Adrenal gland (tissue), 5 donors: ENCODE measurements around the gene ZSWIM6.

Source experiments
- POLR2A ChIP-seq, 2 donors: fragments of 450-650 bp; IDR thresholded peaks; one replicate each; pipeline ENCODE4 v1.6.1; 2017; ENCODE audit warnings: antibody characterized with exemption in 2 of 2, mild to moderate bottlenecking in 2 of 2, moderate library complexity in 1 of 2
- TF ChIP-seq, protein P1 (sequence below), 6 experiments: fragments of 450-650 bp in 4 of 6; fragments of 200-600 bp in 2 of 6; sonication (generic) in 1 of 6; IDR thresholded peaks; 1 replicate in 5 of 6; 2 replicates in 1 of 6; pipeline versions ENCODE4 v1.5.1 to v1.8.0; 2016 to 2021; ENCODE audit warnings: antibody characterized with exemption in 6 of 6, mild to moderate bottlenecking in 2 of 6, moderate library complexity in 1 of 6
- donor health status: DM: no; HTN: no; CAD: no.

DNA sequence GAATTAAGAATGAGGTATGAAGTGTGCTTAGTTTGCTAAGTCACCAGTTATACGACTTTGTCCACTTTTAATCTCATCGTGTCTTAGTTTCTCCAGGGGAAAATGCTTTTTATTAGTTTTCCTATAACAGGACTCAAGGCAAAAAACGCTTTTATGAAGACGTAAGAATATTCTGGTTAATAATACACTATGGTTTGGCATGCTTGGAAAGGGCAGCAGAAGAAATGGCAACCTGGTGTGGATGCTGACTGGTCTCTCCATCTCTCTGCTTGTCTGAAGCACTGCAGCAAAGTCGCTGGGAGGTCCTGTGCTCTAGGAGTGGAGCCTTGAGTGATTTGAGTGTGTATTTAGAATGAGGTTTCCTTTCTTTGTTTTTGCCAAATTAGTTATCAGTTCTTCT lies 78.8 kb downstream of the ZSWIM6 start:
- no peak for TF ChIP-seq POLR2A (IDR thresholded peaks at IDR 0.05)
- TF ChIP-seq, protein P1, sequence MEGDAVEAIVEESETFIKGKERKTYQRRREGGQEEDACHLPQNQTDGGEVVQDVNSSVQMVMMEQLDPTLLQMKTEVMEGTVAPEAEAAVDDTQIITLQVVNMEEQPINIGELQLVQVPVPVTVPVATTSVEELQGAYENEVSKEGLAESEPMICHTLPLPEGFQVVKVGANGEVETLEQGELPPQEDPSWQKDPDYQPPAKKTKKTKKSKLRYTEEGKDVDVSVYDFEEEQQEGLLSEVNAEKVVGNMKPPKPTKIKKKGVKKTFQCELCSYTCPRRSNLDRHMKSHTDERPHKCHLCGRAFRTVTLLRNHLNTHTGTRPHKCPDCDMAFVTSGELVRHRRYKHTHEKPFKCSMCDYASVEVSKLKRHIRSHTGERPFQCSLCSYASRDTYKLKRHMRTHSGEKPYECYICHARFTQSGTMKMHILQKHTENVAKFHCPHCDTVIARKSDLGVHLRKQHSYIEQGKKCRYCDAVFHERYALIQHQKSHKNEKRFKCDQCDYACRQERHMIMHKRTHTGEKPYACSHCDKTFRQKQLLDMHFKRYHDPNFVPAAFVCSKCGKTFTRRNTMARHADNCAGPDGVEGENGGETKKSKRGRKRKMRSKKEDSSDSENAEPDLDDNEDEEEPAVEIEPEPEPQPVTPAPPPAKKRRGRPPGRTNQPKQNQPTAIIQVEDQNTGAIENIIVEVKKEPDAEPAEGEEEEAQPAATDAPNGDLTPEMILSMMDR (IDR thresholded peaks at IDR 0.05): no peak
